Natural killer cell treated with Interleukin-12 subunit alpha and Interleukin-12 subunit beta and Interleukin-15 and Interleukin-18, amount 100 ng/mL, for 72 hours (primary cell): ENCODE data around the gene PXMP4. TPM values are rescaled to one million over a fixed set of nuclear protein-coding genes. Genes with fewer than 3 reads are reported as not detected.
"Not testable (repeated sequence)": the region's sequence is repeated elsewhere in the genome, so short reads cannot be mapped to it uniquely, and the experiment has no call there.

Experiments used
- ATAC-seq, 2 donors: fragments of 150-1000 bp; cut with Tn5 transposase in 1 of 2; sonication (Bioruptor Pico), chemical (Tn5 transposase) in 1 of 2; 2 replicates each; pipeline ENCODE4 v1.10.0; 2021
- DNase-seq: peaks from one replicate; pipeline ENCODE4 v3.0.0; 2022; ENCODE audit warnings: low spot score
- H3K27ac Mint-ChIP-seq, 2 donors: 1 replicate in 1 of 2; 2 replicates in 1 of 2; pipeline ENCODE4 v1.8.0; 2022; ENCODE audit warnings: mixed read lengths in 2 of 2, mild to moderate bottlenecking in 1 of 2, moderate library complexity in 1 of 2
- H3K27me3 Mint-ChIP-seq, 2 donors: 1 replicate in 1 of 2; 2 replicates in 1 of 2; pipeline ENCODE4 v1.8.0; 2022; ENCODE audit warnings: mixed read lengths in 2 of 2
- H3K36me3 Mint-ChIP-seq: one replicate; pipeline ENCODE4 v1.8.0; 2022; ENCODE audit warnings: mixed read lengths
- H3K4me1 Mint-ChIP-seq, 2 donors: 1 replicate in 1 of 2; 2 replicates in 1 of 2; pipeline ENCODE4 v1.8.0; 2022; ENCODE audit warnings: low read depth in 2 of 2, mixed read lengths in 2 of 2, mild to moderate bottlenecking in 1 of 2
- H3K4me3 Mint-ChIP-seq: one replicate; pipeline ENCODE4 v1.8.0; 2022; ENCODE audit warnings: mixed read lengths
- H3K9me3 Mint-ChIP-seq: 2 replicates; pipeline ENCODE4 v1.8.0; 2022; ENCODE audit warnings: mixed read lengths
- total RNA-seq, 2 donors: library from RNA; stranded (reverse); gene quantifications; one replicate each; pipeline ENCODE4 v1.2.3, GENCODE V29; 2022

The PXMP4 gene, protein sequence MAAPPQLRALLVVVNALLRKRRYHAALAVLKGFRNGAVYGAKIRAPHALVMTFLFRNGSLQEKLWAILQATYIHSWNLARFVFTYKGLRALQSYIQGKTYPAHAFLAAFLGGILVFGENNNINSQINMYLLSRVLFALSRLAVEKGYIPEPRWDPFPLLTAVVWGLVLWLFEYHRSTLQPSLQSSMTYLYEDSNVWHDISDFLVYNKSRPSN
- 1 to 10 TPM; 6.9 to 9.3 TPM for total RNA-seq

DNA sequence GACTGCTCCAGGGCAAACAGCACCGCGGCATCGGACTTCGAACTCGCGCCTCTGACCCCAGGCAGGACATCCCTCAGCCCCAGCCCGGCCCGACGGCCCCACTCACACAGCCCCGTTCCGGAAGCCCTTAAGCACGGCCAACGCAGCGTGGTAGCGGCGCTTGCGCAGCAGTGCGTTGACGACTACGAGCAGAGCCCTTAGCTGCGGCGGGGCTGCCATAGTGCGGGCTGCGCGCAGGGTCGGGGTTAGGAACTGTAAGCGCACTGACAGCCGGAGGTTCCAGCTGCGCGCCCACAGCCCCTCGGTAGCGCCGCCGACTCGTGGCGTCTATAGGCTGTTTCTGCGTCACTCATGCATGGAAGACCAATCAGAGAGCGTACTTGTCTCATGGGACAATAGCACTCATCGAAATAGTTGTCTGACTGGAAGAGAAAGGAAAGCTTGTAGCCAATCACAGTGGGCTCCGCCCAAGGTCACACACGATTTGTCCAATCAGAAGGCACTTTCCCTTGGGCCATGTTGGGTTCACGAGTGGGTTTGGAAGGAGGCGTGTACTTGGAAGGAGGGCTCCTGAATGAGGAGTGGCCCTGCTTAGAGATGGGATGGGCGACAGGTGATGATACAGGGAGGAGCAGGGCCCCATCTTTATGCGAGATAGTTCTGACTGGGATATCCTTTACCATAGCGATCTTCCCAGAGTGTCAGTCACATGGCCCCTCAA lies at the start of gene PXMP4:
Gene PXMP4 (minus strand): TSS at position 322 of the 721 bp plus-strand sequence. CDS start 103 bp downstream, at position 219.
- Mint-ChIP-seq H3K4me1 (peaks cover 17 to 23% of the 10 kb centered on the region in 2 donors), H3K9me3 (no peaks in the 10 kb centered on the region), H3K36me3 (no peaks in the 10 kb centered on the region), H3K4me3 (peak within 1 kb of the TSS; percentile 88), H3K27me3 (no peaks in the 10 kb centered on the region), H3K27ac (peak within 1 kb of the TSS; percentile 82 to 85)
- peak; percentile 98 to 99 for ATAC-seq
- DNase-seq: peak; percentile 93

DNA sequence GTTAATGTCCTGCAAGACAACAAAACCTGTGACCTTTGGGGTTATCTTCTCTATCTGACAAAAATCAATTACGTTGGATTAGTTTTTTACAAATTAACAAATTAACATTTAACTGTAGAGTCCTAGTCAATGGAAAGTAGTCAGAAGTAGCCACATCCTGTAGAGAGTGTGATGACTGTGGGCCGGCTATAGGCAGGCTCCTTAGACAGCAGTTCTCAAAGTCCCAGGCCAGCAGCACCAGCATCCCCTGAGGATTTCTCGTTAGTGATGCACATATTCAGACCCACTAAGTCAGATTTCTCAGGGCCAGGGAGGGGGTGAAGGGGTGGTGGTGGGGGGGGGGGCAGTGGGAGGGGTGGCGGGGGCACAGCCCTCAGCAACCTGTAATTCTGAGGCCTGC lies 48.9 kb upstream of the PXMP4 start:
- Mint-ChIP-seq H3K36me3 (peaks cover 6% of the 10 kb centered on the region), H3K9me3 (no peaks in the 10 kb centered on the region), H3K27ac (no peak overlapping the region), H3K4me1 (no peaks in the 10 kb centered on the region), H3K4me3 (no peak overlapping the region), H3K27me3 (no peaks in the 10 kb centered on the region)
- ATAC-seq (no peak), DNase-seq (no peak)

DNA sequence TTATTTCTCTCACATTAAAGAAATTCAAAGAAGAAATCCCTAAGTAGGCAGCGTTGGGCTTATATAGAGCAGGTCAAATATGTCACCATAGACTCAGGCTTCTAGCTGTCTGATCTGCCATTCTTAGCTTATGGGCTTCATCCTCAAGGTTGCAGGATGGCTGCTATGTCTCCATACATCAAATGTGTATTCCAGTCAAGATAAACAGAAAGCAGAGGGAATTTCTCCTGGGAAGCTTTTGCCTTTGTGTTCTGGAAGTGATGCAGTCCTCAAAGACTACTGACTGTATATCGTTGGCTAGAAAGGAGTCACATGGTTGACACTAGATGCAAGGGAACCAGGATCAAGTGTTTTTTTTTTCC lies 47.6 kb upstream of the PXMP4 start:
- ATAC-seq: no peak
- Mint-ChIP-seq H3K4me3 (no peak overlapping the region), H3K27me3 (no peaks in the 10 kb centered on the region), H3K36me3 (peaks cover 6% of the 10 kb centered on the region), H3K9me3 (no peaks in the 10 kb centered on the region), H3K4me1 (no peaks in the 10 kb centered on the region), H3K27ac (no peak overlapping the region)
- DNase-seq: no peak

DNA sequence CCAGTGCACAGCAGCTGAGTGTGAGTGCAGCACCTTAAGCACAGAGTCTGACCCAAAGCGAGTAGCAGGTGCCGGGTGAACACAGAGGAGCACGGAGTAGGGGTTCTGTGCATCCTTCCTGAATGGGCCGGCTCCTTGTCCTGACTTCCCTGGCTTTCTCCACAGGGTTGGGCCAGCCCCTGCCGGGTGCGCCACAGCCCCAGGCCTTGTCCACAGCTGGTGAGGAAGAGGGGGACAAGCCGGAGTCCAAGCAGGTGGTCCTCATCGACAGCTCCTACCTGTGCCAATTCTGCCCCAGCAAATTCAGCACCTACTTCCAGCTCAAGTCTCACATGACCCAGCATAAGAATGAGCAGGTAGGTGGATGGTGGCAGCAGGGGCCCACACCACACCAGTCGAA lies 46.6 kb upstream of the PXMP4 start:
- no peaks in the 10 kb centered on the region for H3K27me3 Mint-ChIP-seq
- H3K4me1 Mint-ChIP-seq: no peaks in the 10 kb centered on the region
- DNase-seq: no peak
- H3K4me3 Mint-ChIP-seq: no peak overlapping the region
- peak; percentile 17 to 20 for ATAC-seq
- H3K9me3 Mint-ChIP-seq: no peaks in the 10 kb centered on the region
- no peak overlapping the region for H3K27ac Mint-ChIP-seq
- H3K36me3 Mint-ChIP-seq: peaks cover under 1% of the 10 kb centered on the region

DNA sequence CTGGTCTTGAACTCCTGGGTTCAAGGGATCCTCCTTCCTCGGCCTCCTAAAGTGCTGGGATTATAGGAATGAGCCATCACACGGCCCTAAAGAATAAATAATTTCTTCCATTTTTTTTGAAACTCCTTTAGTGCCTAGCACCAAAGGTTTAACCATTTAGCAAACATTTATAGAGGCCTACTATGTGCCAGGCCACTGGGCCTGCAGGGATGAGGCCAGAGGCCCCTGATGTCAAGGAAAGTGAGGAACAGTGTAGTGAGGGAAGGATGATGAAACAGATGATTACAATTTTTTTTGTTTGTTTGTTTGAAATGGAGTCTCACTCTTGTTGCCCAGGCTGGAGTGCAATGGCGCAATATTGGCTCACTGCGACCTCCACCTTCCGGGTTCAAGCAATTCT lies 45.5 kb upstream of the PXMP4 start:
- no peak for ATAC-seq
- H3K4me1 Mint-ChIP-seq: no peaks in the 10 kb centered on the region
- H3K4me3 Mint-ChIP-seq: no peak overlapping the region

DNA sequence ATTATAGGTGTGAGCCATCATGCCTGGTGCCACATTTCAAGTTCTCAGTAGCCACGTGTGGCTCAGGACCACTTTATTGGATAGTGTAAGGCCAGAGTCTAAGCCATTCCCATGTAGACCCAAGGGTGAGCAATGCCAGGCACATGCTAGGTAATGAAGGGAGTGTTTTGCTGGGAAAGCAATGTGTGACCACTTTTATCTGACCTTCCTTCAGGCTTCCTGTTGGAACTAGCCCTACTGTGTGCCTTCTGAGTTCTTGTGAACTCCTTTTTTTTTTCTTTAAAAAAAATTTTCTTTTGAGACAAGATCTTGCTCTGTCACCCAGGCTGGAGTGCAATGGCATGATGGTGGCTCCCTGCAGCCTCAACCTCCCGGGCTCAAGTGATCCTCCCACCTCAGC lies 45.0 kb upstream of the PXMP4 start:
- no peak overlapping the region for H3K27ac Mint-ChIP-seq
- DNase-seq: no peak

More for the DNA sequence above, 45.5 kb upstream of the PXMP4 start:
- Mint-ChIP-seq H3K27me3 (no peaks in the 10 kb centered on the region), H3K9me3 (no peaks in the 10 kb centered on the region), H3K27ac (no peak overlapping the region), H3K36me3 (no peaks in the 10 kb centered on the region)
- DNase-seq: no peak

DNA sequence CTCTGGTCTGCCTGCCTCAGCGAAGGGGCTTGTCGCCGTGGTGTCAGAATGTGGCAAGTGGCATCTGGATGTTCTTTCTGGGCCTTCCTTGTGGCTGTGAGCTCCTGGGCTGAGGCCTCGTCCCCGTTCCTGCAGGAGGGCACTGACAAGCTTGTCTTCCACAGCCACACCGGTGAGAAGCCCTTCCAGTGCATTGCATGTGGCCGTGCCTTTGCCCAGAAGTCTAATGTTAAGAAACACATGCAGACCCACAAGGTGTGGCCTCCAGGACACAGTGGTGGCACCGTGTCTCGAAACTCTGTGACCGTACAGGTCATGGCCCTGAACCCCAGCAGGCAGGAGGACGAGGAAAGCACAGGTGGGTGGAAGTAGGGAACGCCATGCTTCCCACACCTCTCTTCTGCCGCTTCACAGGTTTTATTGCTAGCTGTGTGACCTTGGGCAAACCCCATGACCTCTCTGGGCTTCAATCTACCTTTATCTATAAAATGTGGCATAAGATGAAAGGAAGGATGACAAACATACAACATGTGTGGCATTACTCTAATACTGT lies 41.7 kb upstream of the PXMP4 start:
- Mint-ChIP-seq H3K27me3 (no peaks in the 10 kb centered on the region), H3K4me1 (no peaks in the 10 kb centered on the region), H3K4me3 (no peak overlapping the region), H3K27ac (no peak overlapping the region), H3K36me3 (peaks cover 11% of the 10 kb centered on the region), H3K9me3 (no peaks in the 10 kb centered on the region)
- DNase-seq: no peak
- no peak for ATAC-seq

More for the DNA sequence above, 45.0 kb upstream of the PXMP4 start:
- Mint-ChIP-seq H3K27me3 (no peaks in the 10 kb centered on the region), H3K9me3 (no peaks in the 10 kb centered on the region), H3K36me3 (no peaks in the 10 kb centered on the region), H3K4me3 (no peak overlapping the region), H3K4me1 (no peaks in the 10 kb centered on the region)
- ATAC-seq: peak in 1 of 2 donors; percentile 17

DNA sequence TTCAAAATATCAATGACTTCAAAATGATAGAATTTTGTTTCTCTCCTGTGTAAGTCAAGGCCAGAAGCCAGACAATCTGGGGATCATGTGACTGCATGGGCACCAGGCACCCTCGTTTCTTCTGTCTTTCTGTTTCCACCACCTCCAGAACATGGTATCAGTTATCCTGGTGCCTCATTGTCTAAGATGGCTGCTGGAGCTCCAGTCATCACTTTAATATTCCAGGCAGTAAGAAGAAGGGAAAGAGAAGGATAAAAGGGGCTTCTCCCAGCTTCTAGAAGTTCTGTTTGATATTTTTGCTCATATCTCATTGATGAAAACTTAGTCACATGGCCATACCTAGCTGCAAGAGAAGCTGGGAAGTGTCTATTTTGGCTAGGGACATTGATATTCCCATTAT lies 37.3 kb upstream of the PXMP4 start:
- no peaks in the 10 kb centered on the region for H3K27me3 Mint-ChIP-seq

DNA sequence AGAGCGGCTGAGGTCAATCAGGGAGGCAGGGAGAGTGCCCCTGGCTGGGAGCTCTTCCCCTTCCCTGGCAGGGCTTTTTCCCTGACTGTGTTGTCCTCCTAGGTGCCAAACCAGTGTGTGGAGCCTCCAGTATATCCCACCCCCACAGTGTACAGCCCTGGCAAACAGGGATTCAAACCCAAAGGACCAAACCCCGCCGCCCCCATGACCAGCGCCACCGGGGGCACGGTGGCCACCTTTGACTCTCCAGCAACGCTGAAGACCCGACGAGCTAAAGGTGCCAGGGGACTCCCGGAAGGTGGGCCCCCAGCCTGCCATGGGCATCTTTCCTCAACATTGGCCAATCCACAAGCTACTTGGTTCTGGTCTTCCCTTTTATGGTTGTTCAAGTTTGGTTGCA lies 36.9 kb upstream of the PXMP4 start:
- Mint-ChIP-seq H3K9me3 (no peaks in the 10 kb centered on the region), H3K27me3 (no peaks in the 10 kb centered on the region), H3K4me3 (no peak overlapping the region), H3K27ac (no peak overlapping the region), H3K36me3 (peaks cover 11% of the 10 kb centered on the region), H3K4me1 (no peaks in the 10 kb centered on the region)
- ATAC-seq (no peak), DNase-seq (no peak)

More for the DNA sequence above, 37.3 kb upstream of the PXMP4 start:
- H3K4me1 Mint-ChIP-seq: no peaks in the 10 kb centered on the region
- H3K36me3 Mint-ChIP-seq: peaks cover 11% of the 10 kb centered on the region
- H3K9me3 Mint-ChIP-seq: no peaks in the 10 kb centered on the region
- ATAC-seq: no peak
- H3K4me3 Mint-ChIP-seq: no peak overlapping the region
- DNase-seq: no peak
- no peak overlapping the region for H3K27ac Mint-ChIP-seq

DNA sequence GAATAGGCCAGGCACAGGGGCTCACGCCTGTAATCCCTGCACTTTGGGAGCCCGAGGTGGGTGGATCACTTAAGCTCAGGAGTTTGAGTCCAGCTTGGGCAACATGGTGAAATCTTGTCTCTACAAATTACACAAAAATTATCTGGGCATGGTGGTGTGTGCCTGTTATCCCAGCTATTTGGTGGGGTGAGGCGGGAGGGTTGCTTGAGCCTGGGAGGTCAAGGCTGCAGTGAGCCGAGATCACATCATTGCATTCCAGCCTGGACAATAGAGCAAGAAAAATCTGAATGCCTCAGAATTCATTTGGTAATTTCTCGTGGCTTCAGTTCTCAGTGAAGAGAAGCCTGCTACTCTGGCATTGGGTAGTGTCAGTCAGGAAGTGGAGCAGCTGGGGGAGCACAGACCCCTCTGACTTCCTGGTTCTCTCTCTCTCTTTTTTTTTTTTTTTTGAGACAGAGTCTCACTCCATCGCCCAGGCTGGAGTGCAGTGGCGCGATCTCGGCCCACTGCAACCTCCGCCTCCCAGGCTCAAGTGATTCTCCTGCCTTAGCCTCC lies 35.9 kb upstream of the PXMP4 start:
- DNase-seq, H3K4me3 Mint-ChIP-seq, H3K27ac Mint-ChIP-seq, ATAC-seq, H3K27me3 Mint-ChIP-seq, H3K4me1 Mint-ChIP-seq, H3K9me3 Mint-ChIP-seq: not testable (repeated sequence)
- H3K36me3 Mint-ChIP-seq: peaks cover 11% of the 10 kb centered on the region

DNA sequence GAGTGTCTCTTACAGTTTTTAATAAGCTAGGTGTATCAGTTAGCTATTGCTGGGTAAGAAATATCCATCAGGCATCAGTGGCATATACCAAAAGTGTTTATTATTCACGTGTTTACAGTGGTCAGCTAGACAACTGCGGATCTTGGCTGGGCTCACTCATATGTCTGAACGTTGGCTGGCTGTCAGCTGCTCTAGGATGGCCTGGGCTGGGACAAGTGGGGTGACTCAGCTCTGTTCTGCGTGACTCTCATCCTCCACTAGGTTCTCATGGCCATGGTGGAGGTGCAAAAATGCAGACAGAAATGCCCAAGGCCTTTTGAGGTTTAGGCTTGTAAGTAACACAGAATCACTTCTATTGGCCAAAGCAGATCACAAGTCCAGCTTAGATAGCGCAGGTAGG lies 33.7 kb upstream of the PXMP4 start:
- Mint-ChIP-seq H3K27me3 (no peaks in the 10 kb centered on the region), H3K9me3 (no peaks in the 10 kb centered on the region), H3K4me3 (no peak overlapping the region), H3K27ac (no peak overlapping the region), H3K4me1 (no peaks in the 10 kb centered on the region), H3K36me3 (peaks cover 11% of the 10 kb centered on the region)
- ATAC-seq (no peak), DNase-seq (no peak)

DNA sequence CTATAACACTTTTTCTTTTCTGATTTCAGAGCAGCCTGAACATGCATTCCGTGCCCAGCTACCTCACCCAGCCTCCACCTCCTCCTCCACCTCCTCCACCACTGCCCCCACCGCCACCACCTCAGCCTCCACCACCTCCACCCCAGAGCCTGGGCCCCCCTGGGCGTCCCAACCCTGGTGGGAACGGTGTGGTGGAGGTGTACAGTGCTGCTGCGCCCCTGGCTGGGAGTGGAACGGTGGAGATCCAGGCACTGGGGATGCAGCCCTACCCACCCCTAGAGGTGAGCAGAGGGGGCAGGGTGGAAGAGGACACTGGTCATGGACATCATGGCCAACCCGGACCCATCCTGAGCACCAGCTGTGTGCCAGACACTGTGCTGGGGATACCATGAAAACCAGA lies 33.0 kb upstream of the PXMP4 start:
- H3K36me3 Mint-ChIP-seq: peaks cover 9% of the 10 kb centered on the region

DNA sequence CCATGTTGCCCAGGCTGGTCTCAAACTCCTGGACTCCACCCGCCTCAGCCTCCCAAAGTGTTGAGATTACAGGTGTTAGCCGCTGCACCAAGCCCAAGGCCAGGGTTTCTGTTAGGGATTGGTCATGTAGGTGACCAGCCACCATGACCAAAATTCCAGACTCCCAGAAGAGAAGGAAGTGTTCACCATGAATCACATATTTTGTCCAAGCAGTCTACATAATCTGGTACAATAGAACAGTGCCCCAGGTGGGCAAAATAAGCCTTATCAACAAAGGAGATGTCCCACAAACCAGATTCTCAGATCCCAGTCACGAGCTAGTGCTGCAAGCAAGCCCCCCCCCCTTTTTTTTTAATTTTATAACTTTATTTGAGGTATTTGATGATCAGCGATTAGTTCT lies 31.7 kb upstream of the PXMP4 start:
- H3K36me3 Mint-ChIP-seq: no peaks in the 10 kb centered on the region
- no peak overlapping the region for H3K4me3 Mint-ChIP-seq
- no peaks in the 10 kb centered on the region for H3K9me3 Mint-ChIP-seq
- DNase-seq (no peak), ATAC-seq (no peak)
- H3K27me3 Mint-ChIP-seq: no peaks in the 10 kb centered on the region
- no peak overlapping the region for H3K27ac Mint-ChIP-seq
- no peaks in the 10 kb centered on the region for H3K4me1 Mint-ChIP-seq

More for the DNA sequence above, 33.0 kb upstream of the PXMP4 start:
- no peaks in the 10 kb centered on the region for H3K27me3 Mint-ChIP-seq
- ATAC-seq: no peak
- no peak for DNase-seq
- H3K4me1 Mint-ChIP-seq: no peaks in the 10 kb centered on the region
- peak overlapping the region in 1 of 2 donors; percentile 48 for H3K27ac Mint-ChIP-seq
- no peak overlapping the region for H3K4me3 Mint-ChIP-seq
- no peaks in the 10 kb centered on the region for H3K9me3 Mint-ChIP-seq

DNA sequence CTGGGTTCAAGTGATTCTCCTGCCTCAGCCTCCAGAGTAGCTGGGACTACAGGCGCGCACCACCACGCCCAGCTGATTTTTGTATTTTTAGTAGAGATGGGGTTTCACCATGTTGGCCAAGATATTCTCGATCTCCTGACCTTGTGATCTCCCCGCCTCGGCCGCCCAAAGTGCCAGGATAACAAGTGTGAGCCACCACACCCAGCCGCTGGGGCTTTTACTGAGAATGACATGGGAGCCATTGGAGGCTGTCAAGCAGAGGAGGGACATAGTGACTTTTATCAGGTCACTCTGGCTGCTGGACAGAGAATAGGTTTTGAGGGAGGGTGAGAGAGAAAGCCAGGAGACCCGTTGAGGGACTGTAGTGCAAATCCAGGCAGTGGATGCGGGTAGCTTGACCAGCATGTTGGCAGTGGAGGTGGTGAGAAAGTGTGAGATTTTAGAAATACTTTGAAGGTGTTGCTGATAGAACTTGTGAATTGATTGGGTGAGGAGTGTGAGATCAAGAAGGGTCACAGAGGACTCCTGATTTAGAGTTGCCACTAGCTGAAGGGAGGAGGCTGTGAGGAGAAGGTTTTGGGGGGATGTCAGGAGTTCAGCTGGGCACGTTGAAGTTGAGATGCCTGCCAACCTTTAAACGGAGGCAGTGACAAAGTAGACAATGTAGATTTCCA lies 26.4 kb upstream of the PXMP4 start:
- H3K4me3 Mint-ChIP-seq: no peak overlapping the region

More for the DNA sequence above, 26.4 kb upstream of the PXMP4 start:
- DNase-seq: no peak
- Mint-ChIP-seq H3K36me3 (peaks cover 6% of the 10 kb centered on the region), H3K4me1 (no peaks in the 10 kb centered on the region), H3K27ac (no peak overlapping the region), H3K9me3 (no peaks in the 10 kb centered on the region), H3K27me3 (no peaks in the 10 kb centered on the region)
- ATAC-seq: no peak
